Neural cell (in vitro differentiated cells): Measurements from ENCODE around the gene IL1RAPL2.

ENCODE experiments used
- EZH2 ChIP-seq: fragments of 200-600, 300-800 bp; shearing (Covaris generic), sonication (generic); IDR thresholded peaks from 2 replicates; pipeline ENCODE4 v1.6.1; 2014; ENCODE audit warnings: antibody characterized with exemption, low read length, borderline replicate concordance, mild to moderate bottlenecking; ENCODE audit not compliant: insufficient read depth, poor library complexity, severe bottlenecking
- RAD21 ChIP-seq: fragments of 450-650 bp; conservative IDR thresholded peaks from 2 replicates; pipeline ENCODE4 v1.6.1; 2014; ENCODE audit warnings: antibody characterized with exemption, mild to moderate bottlenecking, moderate library complexity
- TAF1 ChIP-seq: IDR thresholded peaks from 2 replicates; pipeline ENCODE4 v1.6.1; 2012; ENCODE audit warnings: low read depth
- TF ChIP-seq, protein P1 (sequence below): fragments of 450-650 bp; IDR thresholded peaks from 2 replicates; pipeline ENCODE4 v1.5.1; 2014; ENCODE audit warnings: antibody characterized with exemption, mild to moderate bottlenecking, moderate library complexity; ENCODE audit not compliant: poor library complexity, severe bottlenecking

DNA sequence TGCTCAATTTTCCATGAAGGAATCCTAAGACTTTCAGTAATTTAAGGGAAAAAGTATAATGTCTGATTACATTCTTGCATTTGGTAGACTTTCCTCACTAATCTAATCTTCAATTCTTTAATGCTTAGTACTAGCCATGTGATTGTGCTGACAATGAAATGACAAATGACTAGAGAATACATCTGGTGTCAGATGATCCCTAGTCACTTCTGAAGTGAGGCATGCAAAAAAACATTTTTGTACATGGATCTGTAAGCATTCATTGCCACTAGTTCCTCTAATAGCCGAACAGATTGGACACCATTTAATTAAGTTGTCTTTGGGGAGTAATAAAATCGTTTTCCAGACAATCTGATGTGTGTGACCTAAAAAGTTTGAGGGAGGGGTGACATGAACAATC lies 1193.6 kb downstream of the IL1RAPL2 start:
- TF ChIP-seq, protein P1, sequence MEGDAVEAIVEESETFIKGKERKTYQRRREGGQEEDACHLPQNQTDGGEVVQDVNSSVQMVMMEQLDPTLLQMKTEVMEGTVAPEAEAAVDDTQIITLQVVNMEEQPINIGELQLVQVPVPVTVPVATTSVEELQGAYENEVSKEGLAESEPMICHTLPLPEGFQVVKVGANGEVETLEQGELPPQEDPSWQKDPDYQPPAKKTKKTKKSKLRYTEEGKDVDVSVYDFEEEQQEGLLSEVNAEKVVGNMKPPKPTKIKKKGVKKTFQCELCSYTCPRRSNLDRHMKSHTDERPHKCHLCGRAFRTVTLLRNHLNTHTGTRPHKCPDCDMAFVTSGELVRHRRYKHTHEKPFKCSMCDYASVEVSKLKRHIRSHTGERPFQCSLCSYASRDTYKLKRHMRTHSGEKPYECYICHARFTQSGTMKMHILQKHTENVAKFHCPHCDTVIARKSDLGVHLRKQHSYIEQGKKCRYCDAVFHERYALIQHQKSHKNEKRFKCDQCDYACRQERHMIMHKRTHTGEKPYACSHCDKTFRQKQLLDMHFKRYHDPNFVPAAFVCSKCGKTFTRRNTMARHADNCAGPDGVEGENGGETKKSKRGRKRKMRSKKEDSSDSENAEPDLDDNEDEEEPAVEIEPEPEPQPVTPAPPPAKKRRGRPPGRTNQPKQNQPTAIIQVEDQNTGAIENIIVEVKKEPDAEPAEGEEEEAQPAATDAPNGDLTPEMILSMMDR: no peak
- TF ChIP-seq RAD21: no peak
- TF ChIP-seq TAF1: no peak
- no peak for TF ChIP-seq EZH2
